IMR-90 (cell line): ENCODE data around the gene KLF2. TPM values are rescaled to one million over a fixed set of nuclear protein-coding genes. Genes with fewer than 3 reads are reported as not detected.

Source experiments
- ATAC-seq: fragments of 200-7000 bp; cut with Tn5 transposase; 2 replicates; pipeline ENCODE4 v1.9.1; 2020; ENCODE audit warnings: low read depth, mild to moderate bottlenecking, moderate library complexity
- BruUV-seq: library from RNA; stranded (reverse); fragments of 400-500 nt; replicated peaks from 2 replicates; lab custom pipeline; 2021; lab: Mats Ljungman, UMichigan
- CTCF ChIA-PET: fragments of 300-600 bp; formaldehyde crosslinking; extraction: SDS; loops from one replicate; lab custom pipeline; 2021; ENCODE audit warnings: antibody characterized with exemption; lab: Yijun Ruan, JAX
- POLR2A ChIA-PET: fragments of 300-600 bp; sonication (Branson Sonifier 250); formaldehyde crosslinking; loops from one replicate; lab custom pipeline; 2022; ENCODE audit warnings: antibody characterized with exemption; ENCODE audit not compliant: unreplicated experiment; lab: Charles Lee
- DNase-seq: peaks from one replicate; pipeline ENCODE4 v3.0.0; 2013
- H2AFZ ChIP-seq: replicated peaks from 2 replicates; pipeline ENCODE3; 2013; ENCODE audit warnings: low read length, mild to moderate bottlenecking; ENCODE audit not compliant: poor library complexity
- H2AK5ac ChIP-seq: 2 replicates; pipeline ENCODE4 v1.6.1; 2013; ENCODE audit warnings: low read depth, low read length, inconsistent platforms
- H2AK9ac ChIP-seq: replicated peaks from 2 replicates; pipeline ENCODE3; 2013; ENCODE audit warnings: mild to moderate bottlenecking, low read depth, low read length, moderate library complexity; ENCODE audit not compliant: poor library complexity
- H2BK120ac ChIP-seq: 2 replicates; pipeline ENCODE4 v1.6.1; 2013; ENCODE audit warnings: low read depth, low read length, inconsistent platforms
- H2BK15ac ChIP-seq: 3 replicates; pipeline ENCODE4 v1.6.1; 2013; ENCODE audit warnings: low read depth, low read length, inconsistent platforms
- H2BK20ac ChIP-seq: 2 replicates; pipeline ENCODE4 v1.6.1; 2013; ENCODE audit warnings: low read depth, mild to moderate bottlenecking, inconsistent platforms, low read length, moderate library complexity
- H2BK5ac ChIP-seq: 2 replicates; pipeline ENCODE4 v1.6.1; 2013; ENCODE audit warnings: mild to moderate bottlenecking, low read depth, low read length, inconsistent platforms; ENCODE audit not compliant: poor library complexity, severe bottlenecking
- H3K14ac ChIP-seq: replicated peaks from 2 replicates; pipeline ENCODE4 v1.6.1; 2013; ENCODE audit warnings: low read depth, low read length, inconsistent platforms
- H3K18ac ChIP-seq: 2 replicates; pipeline ENCODE4 v1.6.1; 2013; ENCODE audit warnings: low read depth, low read length, control low read depth
- H3K23ac ChIP-seq: 2 replicates; pipeline ENCODE4 v1.6.1; 2013; ENCODE audit warnings: low read depth, low read length, inconsistent platforms
- H3K27ac ChIP-seq: 2 replicates; pipeline ENCODE4 v1.5.1; 2013; ENCODE audit warnings: mild to moderate bottlenecking, control low read depth, low read length; ENCODE audit not compliant: insufficient read depth
- H3K27me3 ChIP-seq: 2 replicates; pipeline ENCODE4 v1.6.1; 2013; ENCODE audit warnings: low read length; ENCODE audit not compliant: control insufficient read depth, insufficient read depth
- H3K36me3 ChIP-seq: 2 replicates; pipeline ENCODE4 v1.6.1; 2013; ENCODE audit warnings: low read length, mixed read lengths; ENCODE audit not compliant: control insufficient read depth, insufficient read depth
- H3K4ac ChIP-seq: 2 replicates; pipeline ENCODE4 v1.6.1; 2013; ENCODE audit warnings: low read depth, low read length, inconsistent platforms
- H3K4me1 ChIP-seq: 2 replicates; pipeline ENCODE4 v1.6.1; 2013; ENCODE audit warnings: low read length, mixed read lengths; ENCODE audit not compliant: control insufficient read depth, insufficient read depth
- H3K4me2 ChIP-seq: 2 replicates; pipeline ENCODE4 v1.6.1; 2013; ENCODE audit warnings: low read depth, mild to moderate bottlenecking, control low read depth, low read length, moderate library complexity
- H3K4me3 ChIP-seq: 2 replicates; pipeline ENCODE4 v1.5.1; 2013; ENCODE audit warnings: low read depth, mild to moderate bottlenecking, control low read depth, low read length, moderate library complexity; ENCODE audit not compliant: insufficient read depth
- H3K56ac ChIP-seq: 2 replicates; pipeline ENCODE4 v1.6.1; 2013; ENCODE audit warnings: low read length, inconsistent platforms; ENCODE audit not compliant: insufficient read depth; ENCODE audit errors: extremely low read depth
- H3K79me1 ChIP-seq, 2 experiments: 2 replicates each; pipeline ENCODE4 v1.6.1; 2013; ENCODE audit warnings: low read length in 2 of 2, inconsistent platforms in 1 of 2, low read depth in 1 of 2
- H3K9ac ChIP-seq: 2 replicates; pipeline ENCODE4 v1.6.1; 2013; ENCODE audit warnings: low read depth, low read length, control low read depth
- H3K9me1 ChIP-seq: 2 replicates; pipeline ENCODE4 v1.6.1; 2013; ENCODE audit warnings: low read length, inconsistent platforms; ENCODE audit not compliant: insufficient read depth
- H3K9me3 ChIP-seq: 2 replicates; pipeline ENCODE4 v1.6.1; 2013; ENCODE audit warnings: low read length; ENCODE audit not compliant: control insufficient read depth, insufficient read depth
- H4K20me1 ChIP-seq: 2 replicates; pipeline ENCODE4 v1.6.1; 2013; ENCODE audit warnings: low read length, inconsistent platforms; ENCODE audit not compliant: insufficient read depth
- H4K5ac ChIP-seq: 2 replicates; pipeline ENCODE4 v1.6.1; 2013; ENCODE audit warnings: mild to moderate bottlenecking, low read depth, low read length, control low read depth
- H4K8ac ChIP-seq, 2 experiments: 2 replicates each; pipeline ENCODE4 v1.6.1; 2013; ENCODE audit warnings: low read depth in 2 of 2, low read length in 2 of 2, control low read depth in 1 of 2, inconsistent platforms in 1 of 2
- H4K91ac ChIP-seq: 2 replicates; pipeline ENCODE4 v1.6.1; 2013; ENCODE audit warnings: low read depth, low read length, inconsistent platforms; ENCODE audit not compliant: insufficient read depth
- FOS ChIP-seq: fragments of 150-350 bp; IDR thresholded peaks from 2 replicates; pipeline ENCODE4 v1.6.1; 2016; ENCODE audit warnings: low read depth, low read length
- POLR2A ChIP-seq: IDR thresholded peaks from 2 replicates; pipeline ENCODE4 v1.6.1; 2012; ENCODE audit warnings: mild to moderate bottlenecking, low read depth, low read length
- RCOR1 ChIP-seq: IDR thresholded peaks from 2 replicates; pipeline ENCODE4 v1.6.1; 2012; ENCODE audit warnings: mild to moderate bottlenecking, low read length, improper control_type of control experiment; ENCODE audit not compliant: insufficient replicate concordance
- SMC3 ChIP-seq: fragments of 150-350 bp; IDR thresholded peaks from 2 replicates; pipeline ENCODE4 v1.6.1; 2016; ENCODE audit warnings: low read depth, mild to moderate bottlenecking, antibody characterized with exemption, low read length, moderate library complexity
- WGBS, 2 experiments: methylation state at CpG; one replicate each; pipeline versions ENCODE4 v1.1.5 to v1.1.7; 2013; ENCODE audit warnings: missing lambda C conversion rate in 2 of 2; ENCODE audit not compliant: insufficient read length in 1 of 2; ENCODE audit errors: extremely low coverage in 2 of 2; 5-methylcytosine and 5-hydroxymethylcytosine counted together
- dilution Hi-C: fragments of 300-500 bp; cut with HindIII; formaldehyde crosslinking; loops from one replicate; pipeline ENCODE4 v1.14.3; 2018; ENCODE audit warnings: low sequenced_read_pairs; ENCODE audit not compliant: unreplicated experiment
- in situ Hi-C: fragments of 300-500 bp; cut with MboI; formaldehyde crosslinking; loops from 3 replicates; pipeline ENCODE4 v1.14.3; 2019; ENCODE audit warnings: low sequenced_read_pairs, inconsistent platforms, mixed read lengths
- intact Hi-C: fragments of 100-400 bp; cut with micrococcal nuclease; formaldehyde crosslinking; loops from 2 replicates; pipeline ENCODE4 v1.10.0; 2022
- polyA plus RNA-seq, 3 experiments: library from polyadenylated mRNA; depleted of rRNA; stranded (reverse); fragments of >200 nt; gene quantifications; 2 replicates each; pipeline ENCODE4 v1.2.3, GENCODE V29; 2012; ENCODE audit warnings: low replicate concordance in 1 of 3
- total RNA-seq: library from RNA; depleted of rRNA; stranded (reverse); fragments of >200 nt; gene quantifications from 2 replicates; pipeline ENCODE4 v1.2.3, GENCODE V29; 2012
- TF ChIP-seq, protein P1 (sequence below): fragments of 150-350 bp; IDR thresholded peaks from 2 replicates; pipeline ENCODE4 v1.6.1; 2016; ENCODE audit warnings: low read depth, mild to moderate bottlenecking, low read length, moderate library complexity, borderline replicate concordance

The KLF2 gene
- total and polyA plus RNA-seq, 2 of the 4 experiments (the other 2 are of a cell fraction) = 1.1 to 34.4 TPM

DNA sequence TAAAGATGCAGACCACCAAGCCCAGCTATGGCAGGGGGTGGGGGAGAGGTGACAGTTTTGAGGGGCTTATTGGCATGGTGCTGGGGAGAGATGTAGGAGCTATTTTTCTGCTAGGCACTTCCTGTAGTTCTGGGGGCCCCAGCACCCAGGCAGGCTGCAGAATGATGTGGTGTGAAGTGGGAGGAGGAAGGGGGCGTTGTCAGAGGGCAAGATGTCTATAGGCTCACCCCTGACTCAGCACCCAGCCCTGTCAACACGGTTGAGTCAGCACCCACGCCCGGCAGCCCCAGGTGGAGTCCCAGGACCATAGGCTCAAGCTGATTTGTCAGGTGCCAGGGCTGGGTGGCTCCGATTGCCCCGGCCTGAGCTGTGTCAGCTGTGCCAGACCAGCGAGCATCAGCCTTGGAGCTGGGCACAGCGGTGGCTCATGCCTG is 5.8 kb downstream of the KLF2 start (continued):
- TF ChIP-seq SMC3 = no peak
- TF ChIP-seq, protein P1, sequence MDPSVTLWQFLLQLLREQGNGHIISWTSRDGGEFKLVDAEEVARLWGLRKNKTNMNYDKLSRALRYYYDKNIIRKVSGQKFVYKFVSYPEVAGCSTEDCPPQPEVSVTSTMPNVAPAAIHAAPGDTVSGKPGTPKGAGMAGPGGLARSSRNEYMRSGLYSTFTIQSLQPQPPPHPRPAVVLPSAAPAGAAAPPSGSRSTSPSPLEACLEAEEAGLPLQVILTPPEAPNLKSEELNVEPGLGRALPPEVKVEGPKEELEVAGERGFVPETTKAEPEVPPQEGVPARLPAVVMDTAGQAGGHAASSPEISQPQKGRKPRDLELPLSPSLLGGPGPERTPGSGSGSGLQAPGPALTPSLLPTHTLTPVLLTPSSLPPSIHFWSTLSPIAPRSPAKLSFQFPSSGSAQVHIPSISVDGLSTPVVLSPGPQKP = no peak

DNA sequence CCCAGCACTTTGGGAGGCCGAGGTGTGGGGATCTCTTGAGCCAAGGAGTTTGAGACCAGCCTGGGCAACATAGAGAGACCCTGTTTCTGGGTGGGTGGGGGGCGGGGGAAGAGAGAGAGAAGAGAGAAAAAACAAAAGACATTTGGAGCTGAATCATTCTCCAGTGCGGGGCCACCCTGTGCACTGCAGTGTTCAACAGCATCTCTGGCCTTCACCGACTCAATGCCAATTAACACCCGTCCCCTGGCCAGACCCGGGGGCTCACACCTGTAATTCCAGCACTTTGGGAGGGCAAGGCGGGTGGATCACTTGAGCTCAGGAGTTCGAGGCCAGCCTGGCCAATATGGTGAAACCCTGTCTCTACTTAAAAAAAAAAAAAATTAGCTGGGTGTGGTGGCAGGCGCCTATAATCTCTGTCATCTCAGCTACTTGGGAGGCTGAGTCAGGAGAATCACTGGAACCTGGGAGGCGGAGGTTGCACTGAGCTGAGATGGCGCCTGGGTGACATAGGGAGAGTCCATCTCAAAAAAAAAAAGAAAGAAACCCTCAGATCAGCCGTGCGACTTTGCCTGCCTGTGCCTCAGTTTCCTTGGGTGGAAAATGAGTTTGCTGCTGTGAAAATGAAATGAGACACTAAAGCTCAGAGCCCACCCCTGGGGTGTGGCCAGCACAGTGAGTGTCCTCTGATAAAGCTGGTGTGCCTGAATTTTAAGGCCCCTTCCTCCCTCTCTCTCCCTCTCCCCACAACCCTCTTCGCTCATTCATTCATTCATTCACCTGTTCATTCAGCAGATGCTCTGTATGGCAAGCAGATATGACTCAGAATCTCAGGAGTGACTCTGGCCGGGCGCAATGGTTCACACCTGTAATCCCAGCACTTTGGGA is 6.4 kb downstream of the KLF2 start:
- DNase-seq (no peak), ATAC-seq (no peak)
- Histone ChIP-seq H2AK9ac (peak overlapping the region; percentile 11), H4K8ac (no peak overlapping the region), H3K4me3 (no peak overlapping the region), H3K9me3 (no peaks in the 10 kb centered on the region), H3K4me2 (no peak overlapping the region), H3K14ac (no peak overlapping the region), H3K36me3 (peaks cover 12% of the 10 kb centered on the region), H3K79me1 (peaks cover 2 to 23% of the 10 kb centered on the region in 2 experiments; a peak in 3 of 4 replicates), H3K27me3 (no peaks in the 10 kb centered on the region), H4K5ac (no peak overlapping the region), H3K56ac (no peak overlapping the region), H2AK5ac (peak overlapping the region; percentile 76; the same call in 1 of the 2 replicates), H2BK20ac (peak overlapping the region; percentile 39; the same call in 1 of the 2 replicates), H2BK5ac (no peak overlapping the region), H2BK120ac (no peak overlapping the region), H3K9ac (no peak overlapping the region), H4K20me1 (peaks cover 33% of the 10 kb centered on the region), H3K27ac (no peak overlapping the region), H3K23ac (no peak overlapping the region), H2AFZ (no peak overlapping the region), H3K4ac (no peak overlapping the region), H3K4me1 (peaks cover 16% of the 10 kb centered on the region), H4K91ac (no peak overlapping the region), H3K9me1 (0 out of 2 replicates have a peak, but pooled peaks cover 3% of the 10 kb centered on the region), H3K18ac (no peak overlapping the region), H2BK15ac (no peak overlapping the region)
- 0 out of 2 replicates have a peak, but pooled peaks have one; percentile 7 for TF ChIP-seq FOS
- peak; percentile 70 for TF ChIP-seq POLR2A
- no peak for TF ChIP-seq RCOR1
- CTCF ChIA-PET = interaction anchor here (0.6 to 1.0 kb wide), 2 partner anchors 83 to 460 kb away, joined by 3 to 4 read pairs; no protein-coding TSS in a partner anchor
- intact Hi-C loops (no loop called here), in situ Hi-C loops (no loop called here), dilution Hi-C loops (no loop called here)
- POLR2A ChIA-PET = no interaction called here
- WGBS, 2 experiments = 90% methylated on average over 2 of the region's 16 CpGs; no CpG with 5 or more reads in 1 of the 2 experiments
- no TSS peak for BruUV-seq
